GM03348 (cell line): ENCODE results near the gene KLHL26.

Experiments
- DNase-seq: peaks from one replicate; pipeline ENCODE4 v3.0.0; 2012; ENCODE audit warnings: low spot score

Gene KLHL26

DNA sequence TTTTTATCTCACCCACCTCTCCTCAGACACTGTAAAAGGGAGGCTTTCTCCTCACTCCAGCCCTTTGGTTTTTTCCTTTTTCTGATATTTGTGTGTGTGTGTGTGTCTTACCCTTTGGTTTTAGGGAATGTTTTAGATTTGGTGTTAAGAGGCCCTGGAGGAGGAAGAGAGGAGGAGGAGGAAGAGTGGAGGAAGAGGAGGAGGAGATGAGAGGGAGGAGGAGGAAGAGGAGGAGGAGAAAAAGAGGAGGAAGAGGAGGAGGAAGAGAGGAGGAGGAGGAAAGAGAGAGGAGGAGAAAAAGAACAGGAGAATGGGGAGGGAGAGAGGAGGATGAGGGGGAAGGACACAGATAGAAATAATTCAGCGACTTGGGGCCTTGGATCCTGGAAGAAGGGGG is 10.5 kb downstream of the KLHL26 start:
- DNase-seq = no peak

DNA sequence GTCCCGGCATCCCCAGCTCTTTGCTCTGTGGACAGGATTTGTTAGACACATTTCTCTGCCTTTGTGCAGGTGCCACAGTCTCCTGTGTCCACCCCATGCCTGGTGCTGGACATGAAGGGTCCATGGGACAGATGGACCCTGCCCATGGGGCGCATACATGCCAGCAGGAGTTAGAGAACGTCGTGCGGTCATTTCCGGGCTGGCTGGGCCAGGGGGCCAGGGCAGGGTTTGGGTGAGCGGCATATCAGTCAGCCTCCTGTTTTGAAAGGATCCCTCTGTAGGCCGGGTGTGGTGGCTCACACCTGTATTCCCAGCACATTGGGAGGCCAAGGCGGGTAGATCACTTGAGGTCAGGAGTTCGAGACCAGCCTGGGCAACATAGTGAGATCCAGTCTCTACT is 11.0 kb downstream of the KLHL26 start:
- no peak for DNase-seq

GRCh38 chr19:18648973-18649315 is 12.1 kb downstream of the KLHL26 start:
- DNase-seq = no peak

DNA sequence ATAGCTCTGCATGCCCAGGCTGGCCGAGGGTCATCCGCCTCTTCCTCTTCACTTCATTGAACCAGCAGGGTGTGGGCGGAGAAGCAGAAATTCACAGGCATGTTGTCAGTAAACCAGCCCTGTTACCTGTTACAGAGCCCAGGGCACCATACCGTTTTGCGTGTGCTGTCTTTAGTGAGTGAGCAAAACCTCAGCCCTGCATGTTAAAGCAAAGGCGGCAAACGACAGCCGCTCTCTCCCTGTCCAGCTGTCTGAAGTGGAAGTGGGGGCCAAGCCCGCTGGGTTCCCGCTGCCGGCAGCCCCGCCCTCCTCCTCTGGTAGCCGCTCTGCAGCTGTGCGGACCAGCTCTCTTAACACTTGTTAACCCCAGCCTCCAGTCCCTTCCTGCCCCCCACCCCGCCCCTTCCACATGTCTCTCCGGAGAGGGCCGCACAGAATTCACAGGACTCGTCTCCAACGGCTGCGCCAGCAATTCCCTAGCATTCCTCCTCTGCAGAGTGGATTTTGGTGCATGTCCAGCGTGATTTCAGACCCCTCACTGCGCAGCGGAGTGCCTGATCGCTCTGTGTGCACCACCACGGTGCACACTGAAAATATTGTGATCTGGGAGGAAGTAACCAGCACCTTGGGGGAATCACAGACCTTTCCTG is 12.7 kb downstream of the KLHL26 start:
- peak; percentile 48 for DNase-seq

GRCh38 chr19:18650021-18650390 is 13.2 kb downstream of the KLHL26 start:
- peak; percentile 65 for DNase-seq

GRCh38 chr19:18650468-18651041 is 13.7 kb downstream of the KLHL26 start:
- DNase-seq = peak; percentile 74

DNA sequence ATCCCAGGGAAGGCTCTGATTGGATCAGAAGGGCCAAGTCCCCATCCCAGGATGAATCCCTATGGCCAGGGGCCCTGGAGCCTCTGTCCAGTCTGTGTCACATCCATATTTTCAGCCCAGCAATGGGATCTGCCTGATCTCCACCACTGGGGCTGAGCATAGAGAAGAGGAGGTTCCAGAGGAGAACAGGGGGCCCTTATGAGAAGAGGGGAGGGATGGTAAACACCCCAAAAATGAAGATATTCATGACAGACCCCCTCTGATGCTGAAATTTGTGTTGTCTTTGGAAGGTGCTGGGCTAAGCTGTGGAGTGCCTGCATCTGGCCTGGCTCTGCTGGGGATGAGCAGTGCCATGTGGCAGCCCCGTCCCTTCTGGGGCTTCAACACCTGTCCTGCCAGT is 14.5 kb downstream of the KLHL26 start:
- DNase-seq = no peak

DNA sequence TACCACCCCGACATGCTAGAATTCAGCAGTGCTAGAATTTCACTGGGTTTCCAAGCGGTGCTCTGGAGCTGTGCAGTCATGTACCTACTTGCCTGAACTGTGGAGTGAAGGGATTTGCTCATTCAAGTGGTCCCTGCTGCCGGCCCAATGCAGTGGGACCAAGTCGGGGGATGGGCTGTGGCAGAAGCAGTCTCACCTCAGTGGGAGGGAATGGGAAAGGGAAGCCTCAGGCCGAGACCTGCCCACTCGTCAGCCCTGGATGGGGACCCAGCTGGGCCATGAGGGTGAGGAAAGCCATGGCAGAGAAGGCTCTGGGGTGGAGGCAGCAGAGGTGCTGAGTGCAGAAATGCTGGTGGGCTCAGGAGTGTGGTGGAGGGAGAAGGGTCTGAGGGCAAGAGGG is 14.9 kb downstream of the KLHL26 start:
- no peak for DNase-seq

DNA sequence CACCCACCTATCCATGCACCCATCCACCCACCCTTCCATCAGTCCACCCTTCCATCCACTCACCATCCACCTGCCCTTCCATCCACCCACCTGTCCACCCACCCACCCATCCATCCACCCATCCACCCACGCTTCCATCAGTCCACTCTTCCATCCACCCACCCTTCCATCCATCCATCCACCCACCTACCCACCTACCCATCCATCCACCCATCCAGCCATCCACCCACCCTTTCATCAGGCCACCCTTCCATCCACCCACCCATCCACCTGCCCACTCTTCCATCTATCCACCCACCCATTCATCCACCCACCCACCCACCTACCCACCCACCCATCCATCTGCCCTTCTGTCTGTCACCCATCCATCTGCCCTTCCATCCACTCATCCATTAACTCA is 17.0 kb downstream of the KLHL26 start:
- DNase-seq = no peak

DNA sequence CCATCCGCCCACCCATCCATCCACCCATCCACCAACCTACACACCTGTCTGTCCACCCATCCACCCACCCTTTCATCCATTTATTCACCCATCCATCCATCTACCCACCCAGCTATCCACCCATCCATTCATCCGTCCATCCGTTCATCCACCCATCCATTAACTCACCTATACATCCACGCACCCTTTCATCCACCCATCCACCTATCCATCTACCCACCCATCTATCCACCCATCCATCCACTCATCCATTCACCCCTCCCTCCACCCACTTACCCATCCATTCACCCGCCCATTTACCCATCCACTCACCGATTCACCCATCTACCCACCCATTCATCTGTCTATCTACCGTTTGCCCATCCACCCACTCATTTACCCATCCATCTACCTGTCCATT is 17.6 kb downstream of the KLHL26 start:
- no peak for DNase-seq

GRCh38 chr19:18655173-18655844 is 18.5 kb downstream of the KLHL26 start:
- DNase-seq = no peak

GRCh38 chr19:18656337-18657086 is 19.7 kb downstream of the KLHL26 start:
- DNase-seq = no peak

DNA sequence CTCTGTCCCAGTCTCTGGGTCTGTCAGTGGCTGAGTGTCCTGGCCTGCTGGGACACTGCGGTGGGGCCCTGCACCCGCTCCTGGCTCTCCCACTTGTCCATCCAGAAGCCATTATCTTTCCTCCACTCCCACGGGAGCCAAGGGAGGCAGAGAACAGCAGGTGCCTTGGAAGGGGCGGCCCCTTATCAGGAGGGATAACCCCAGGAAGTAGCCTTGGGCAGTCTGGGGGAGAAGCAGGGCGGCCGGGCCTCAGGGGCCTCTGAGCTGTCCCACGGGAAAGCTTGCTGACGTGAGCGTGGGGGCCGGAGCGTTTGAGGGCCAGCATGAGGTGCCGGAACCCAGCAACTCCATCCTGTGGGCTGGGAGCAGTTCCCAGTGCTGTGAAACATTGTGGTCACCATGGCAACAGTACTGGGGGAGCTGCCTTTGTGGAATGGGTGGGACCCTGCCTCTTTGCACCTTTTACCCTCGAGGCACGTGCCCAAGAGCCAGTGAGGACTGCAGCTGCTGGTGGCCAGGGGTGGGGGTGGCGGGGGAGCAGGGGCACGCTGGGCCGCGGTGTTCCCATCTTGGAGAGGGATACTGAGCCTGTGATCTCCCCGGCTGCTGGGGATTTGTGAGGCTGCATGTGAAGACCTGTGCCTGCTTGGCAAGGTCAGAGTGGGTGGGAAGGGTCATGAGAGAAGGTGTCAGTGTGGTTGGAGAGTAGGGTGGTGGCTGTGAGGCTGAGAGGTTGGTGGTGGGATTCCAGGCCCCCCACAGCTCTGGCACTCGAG is 20.9 kb downstream of the KLHL26 start:
- DNase-seq = no peak

DNA sequence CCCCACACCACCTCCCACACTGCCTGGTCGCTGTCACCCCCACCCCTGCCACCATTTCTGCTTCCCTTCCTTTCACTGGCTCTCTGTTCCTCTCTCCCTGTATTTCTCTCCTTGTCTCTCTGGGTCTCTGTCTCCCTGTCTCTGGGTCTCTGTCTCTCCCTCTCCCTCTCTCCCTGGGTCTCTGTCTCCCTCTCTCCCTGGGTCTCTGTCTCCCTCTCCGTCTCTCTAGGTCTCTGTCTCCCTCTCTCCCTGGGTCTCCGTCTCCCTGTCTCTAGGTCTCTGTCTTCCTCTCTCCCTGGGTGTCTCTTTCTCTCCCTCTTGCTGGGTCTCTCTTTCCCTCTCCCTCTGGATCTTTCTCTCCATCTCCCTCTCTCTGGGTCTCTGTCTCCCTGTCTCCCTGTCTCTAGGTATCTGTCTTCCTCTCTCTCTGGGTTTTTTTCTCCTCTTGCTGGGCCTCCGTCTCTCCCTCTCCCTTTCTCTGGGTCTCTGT is 21.6 kb downstream of the KLHL26 start:
- DNase-seq = no peak

DNA sequence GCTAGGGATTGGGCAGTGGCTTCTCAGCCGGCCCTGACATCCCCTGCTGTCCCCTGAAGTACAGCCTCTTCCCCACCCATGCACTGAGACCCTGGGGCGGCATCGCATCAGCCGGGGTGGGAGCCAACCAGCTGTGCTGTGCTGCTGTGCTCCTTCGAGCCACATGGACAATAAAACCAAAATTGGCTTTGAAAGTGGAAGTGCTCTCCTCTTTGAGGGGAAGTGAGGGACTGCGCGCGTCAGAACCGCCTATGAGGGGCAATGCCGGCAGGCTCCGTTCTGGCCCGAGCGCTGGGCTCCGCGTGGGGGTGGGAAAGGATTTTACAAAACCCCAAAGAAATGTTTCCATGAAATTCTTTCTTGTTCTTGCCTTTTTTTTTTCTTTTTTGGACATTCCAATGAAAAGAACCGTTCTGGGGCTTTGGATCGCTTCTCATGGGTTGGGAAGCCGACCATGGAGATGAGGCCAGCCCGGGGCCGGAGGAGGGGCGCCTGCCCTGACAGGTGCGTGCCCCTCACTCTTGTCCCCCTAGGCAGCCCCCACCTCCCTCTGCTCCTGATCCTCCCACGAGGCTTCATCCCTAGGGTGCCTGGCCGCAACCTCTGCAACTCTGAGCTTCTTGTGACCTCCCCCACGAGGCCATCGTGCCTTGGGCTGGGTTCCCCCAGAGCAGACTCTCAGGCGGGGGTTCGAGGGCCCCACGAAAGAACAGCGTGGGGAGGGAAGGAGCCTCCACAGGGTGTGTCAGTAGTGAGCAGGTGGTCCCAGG is 22.6 kb downstream of the KLHL26 start:
- DNase-seq = peak; percentile 64

- DNase-seq = no peak
Measured at GRCh38 chr19:18660051-18660910, 23.5 kb downstream of the KLHL26 start.

- no peak for DNase-seq
Measured at GRCh38 chr19:18660939-18661670, 24.3 kb downstream of the KLHL26 start.

DNA sequence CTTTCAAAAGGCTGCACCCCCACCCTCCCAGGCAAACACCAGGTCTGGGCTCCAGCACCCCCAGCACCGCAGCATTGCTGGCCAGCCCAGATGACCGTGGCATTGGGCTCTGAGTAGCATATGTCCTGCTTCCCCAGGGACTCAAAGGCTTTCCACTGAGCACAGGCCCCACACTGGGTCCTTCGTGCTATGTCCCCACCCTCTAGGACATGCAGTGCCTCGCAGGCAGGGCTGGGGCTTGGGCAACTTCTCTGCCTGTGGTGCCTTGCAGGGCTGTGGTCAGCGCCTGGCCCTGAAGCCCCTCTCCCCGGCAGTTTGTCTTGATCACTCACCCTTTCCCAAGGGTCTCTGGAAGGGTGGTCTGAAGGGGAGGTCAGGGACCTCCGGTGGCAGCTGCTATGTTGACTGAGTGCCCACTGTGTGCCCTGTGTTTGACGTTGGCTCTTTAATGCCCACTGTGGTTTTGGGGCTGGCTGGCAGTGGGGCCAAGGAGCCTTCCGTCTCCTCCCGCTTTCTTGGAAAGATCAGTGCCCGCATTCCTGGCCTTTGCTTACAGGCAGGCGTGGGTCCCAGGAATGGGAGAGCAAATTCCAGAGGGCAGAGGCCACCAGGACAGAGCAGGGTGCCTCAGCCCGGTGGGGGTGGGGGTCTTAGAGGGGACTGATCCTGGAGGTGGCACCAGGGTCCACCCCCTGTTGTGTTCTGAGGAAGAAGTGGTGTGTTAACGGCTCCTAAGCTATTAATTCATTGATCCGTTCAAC is 26.3 kb downstream of the KLHL26 start:
- no peak for DNase-seq

DNA sequence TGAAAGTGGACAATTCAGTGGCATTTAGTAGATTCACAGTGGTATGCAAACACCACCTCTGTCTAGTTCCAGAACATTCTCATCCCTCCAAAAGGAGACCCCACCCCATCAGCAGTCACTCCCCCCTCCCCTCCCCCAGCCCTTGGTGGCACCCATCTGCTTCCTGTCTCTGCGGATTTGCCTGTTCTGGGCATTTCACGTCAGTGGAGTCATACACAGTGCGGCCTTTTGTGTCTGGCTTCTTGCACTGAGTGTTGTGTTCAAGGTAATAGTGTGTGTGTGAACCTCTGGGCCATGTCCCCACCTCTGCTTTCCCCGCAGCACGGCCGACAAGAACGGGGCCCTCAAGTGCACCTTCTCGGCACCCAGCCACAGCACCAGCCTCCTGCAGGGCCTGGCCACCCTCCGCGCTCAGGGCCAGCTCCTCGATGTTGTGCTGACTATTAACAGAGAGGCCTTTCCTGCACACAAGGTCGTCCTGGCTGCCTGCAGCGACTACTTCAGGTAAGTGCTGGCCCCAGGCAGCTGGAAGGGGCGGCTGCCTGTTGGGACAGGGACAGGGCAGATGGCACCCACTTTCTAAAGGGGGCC is 27.2 kb downstream of the KLHL26 start:
- DNase-seq = no peak
